GM19468 (cell line): ENCODE measurements around the gene CD244.
A peak's percentile ranks its signal among the peaks of the same experiment; 100 is the strongest.
"Not testable (repeated sequence)": the region's sequence is repeated elsewhere in the genome, so short reads cannot be mapped to it uniquely, and the experiment has no call there.

ENCODE experiments used
- ATAC-seq: cut with Tn5 transposase; IDR thresholded peaks from one replicate; pipeline ENCODE4 v1.9.1; 2021; ENCODE audit warnings: mild to moderate bottlenecking, moderate library complexity, moderate number of reproducible peaks; ENCODE audit not compliant: unreplicated experiment; ENCODE audit errors: extremely low read depth

CD244 gene

DNA sequence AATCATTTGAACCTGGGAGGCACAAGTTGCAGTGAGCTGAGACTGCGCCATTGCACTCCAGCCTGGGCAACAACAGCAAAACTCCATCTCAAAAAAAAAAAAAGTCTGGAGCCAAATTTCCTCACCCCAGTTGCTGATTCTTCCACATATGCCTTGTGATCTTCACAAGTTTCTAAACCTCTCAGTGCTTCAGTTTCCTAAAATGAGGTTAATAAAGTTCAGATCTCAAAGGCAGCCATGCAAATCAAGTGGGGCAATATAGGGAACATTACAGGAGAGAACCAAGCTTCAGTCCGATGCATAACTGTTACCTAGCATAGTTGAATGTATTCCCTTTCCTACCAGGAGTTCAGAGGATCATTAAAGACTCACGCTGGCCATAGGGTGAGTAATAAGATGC is 17.5 kb upstream of the CD244 start:
- ATAC-seq, result no peak

DNA sequence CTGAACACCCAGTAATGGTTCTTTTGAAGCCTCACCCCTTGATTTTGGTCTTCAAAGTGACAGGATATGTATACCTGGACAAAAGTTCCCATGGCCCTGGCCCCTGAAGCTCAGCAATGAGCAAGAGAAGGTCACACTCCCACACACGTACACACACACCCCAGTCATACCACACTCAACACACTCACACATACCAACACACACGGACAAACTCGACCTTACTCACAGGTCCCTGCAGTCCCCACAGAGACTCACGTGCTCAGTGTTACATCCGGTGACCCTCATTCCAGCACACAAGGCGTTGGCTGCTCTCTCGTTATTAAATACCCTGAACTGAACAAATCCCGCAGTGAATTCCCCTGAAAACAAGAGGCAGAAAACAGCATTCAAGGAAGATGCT is 16.4 kb upstream of the CD244 start:
- no peak for ATAC-seq

DNA sequence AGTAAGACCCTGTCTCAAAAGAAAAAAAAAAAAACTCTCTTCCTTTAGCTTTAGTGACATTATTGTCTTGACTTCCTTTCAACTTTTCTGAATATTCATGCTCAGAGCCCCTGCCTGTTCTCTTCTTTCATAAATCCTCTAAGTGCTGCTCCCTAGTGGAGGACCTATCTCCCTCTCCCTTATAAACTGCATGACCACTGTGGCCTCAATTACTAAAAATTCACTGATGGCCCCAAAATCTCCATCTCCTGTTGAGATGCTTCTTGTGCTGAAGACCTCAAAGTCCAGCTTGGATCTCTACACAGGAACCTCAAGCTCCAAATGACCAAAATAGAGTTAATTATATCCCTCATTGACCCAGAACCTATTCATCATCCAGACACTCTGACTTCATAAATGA is 14.5 kb upstream of the CD244 start:
- ATAC-seq, result no peak

DNA sequence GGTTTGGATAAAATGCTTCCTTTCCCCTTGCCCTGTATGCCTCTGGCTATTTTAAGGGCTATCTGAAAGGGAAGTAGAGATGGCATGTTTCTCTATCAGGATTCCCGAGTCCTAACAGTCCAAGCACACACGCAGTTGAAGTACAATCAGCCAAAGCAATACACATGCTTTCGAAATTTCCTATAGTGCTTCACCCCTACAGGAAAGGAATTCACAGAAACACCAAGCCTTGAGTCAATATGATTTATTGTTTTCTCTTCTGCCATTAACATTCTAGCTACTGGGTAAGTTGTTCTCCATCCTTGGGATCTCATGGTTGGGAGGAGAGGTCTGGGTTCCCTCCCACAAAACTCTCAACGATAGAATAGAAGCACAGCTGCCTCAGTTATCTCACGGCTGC is 13.6 kb upstream of the CD244 start:
- ATAC-seq, result no peak

DNA sequence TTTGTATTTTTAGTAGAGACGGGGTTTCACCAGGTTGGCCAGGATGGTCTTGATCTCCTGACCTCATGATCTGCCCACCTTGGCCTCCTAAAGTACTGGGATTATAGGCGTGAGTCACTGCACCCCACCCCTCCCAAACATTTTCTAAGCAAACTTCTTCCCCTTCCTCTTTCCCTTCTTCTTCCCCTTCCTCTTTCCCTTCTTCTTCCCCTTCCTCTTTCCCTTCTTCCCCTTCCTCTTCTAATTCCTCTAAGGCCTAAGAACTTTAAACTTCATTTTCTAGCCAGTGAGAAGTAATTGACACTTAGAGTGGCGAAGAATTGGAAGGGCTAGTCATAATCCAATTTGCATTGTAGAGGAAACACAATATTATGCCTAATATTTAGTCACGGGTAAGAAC is 12.9 kb upstream of the CD244 start:
- not testable (repeated sequence) for ATAC-seq

GRCh38 chr1:160874935-160875334 is 12.2 kb upstream of the CD244 start:
- no peak for ATAC-seq

DNA sequence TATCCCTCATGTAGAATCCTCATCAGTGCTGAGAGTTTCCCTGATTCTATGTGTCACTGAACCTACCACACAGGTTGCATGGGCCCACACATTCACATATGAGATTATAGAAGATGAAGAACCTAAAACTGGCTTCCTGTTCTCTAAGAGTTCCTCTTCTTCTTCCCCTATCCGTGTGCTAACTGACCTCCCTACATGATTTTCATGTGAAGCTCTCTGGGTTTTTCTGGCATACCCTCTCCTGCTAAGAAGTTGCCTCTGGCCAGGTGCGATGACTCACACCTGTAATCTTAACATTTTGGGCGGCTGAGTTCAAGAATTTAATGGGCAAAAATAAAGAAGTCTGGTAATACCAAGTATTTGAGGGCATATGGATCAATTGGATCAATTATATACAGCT is 5.5 kb upstream of the CD244 start:
- ATAC-seq, result no peak

- not testable (repeated sequence) for ATAC-seq
These were observed 5.0 kb upstream of the CD244 start for GRCh38 chr1:160867651-160868050.

- no peak for ATAC-seq
These were observed 4.1 kb upstream of the CD244 start for GRCh38 chr1:160866695-160867260.

- no peak for ATAC-seq
These were observed 3.5 kb upstream of the CD244 start for GRCh38 chr1:160866001-160866694.

- ATAC-seq, result no peak
These were observed 2.6 kb upstream of the CD244 start for GRCh38 chr1:160865337-160865736.

- ATAC-seq, result no peak
These were observed 1.5 kb upstream of the CD244 start for GRCh38 chr1:160864173-160864572.

DNA sequence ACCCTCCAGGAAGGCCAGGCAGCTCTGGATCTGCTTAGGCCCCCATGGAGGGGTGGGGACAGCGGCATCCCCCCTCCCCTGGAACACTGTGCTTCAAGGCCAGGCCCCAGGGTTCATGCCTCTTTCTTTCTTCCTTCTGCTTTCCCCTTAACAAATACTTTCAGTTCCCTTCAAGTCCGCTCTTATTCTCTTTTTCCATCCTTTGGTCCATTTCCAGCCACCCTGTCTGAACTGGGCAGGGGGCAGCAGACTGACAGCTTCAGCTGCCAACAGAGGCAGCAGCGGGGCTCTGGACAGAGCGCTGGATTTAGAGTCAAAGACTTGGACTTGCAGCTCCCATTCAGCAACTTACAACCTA is 1.1 kb upstream of the CD244 start:
- no peak for ATAC-seq

- ATAC-seq, result no peak
These were observed 530 bp upstream of the CD244 start for GRCh38 chr1:160863061-160863773.

DNA sequence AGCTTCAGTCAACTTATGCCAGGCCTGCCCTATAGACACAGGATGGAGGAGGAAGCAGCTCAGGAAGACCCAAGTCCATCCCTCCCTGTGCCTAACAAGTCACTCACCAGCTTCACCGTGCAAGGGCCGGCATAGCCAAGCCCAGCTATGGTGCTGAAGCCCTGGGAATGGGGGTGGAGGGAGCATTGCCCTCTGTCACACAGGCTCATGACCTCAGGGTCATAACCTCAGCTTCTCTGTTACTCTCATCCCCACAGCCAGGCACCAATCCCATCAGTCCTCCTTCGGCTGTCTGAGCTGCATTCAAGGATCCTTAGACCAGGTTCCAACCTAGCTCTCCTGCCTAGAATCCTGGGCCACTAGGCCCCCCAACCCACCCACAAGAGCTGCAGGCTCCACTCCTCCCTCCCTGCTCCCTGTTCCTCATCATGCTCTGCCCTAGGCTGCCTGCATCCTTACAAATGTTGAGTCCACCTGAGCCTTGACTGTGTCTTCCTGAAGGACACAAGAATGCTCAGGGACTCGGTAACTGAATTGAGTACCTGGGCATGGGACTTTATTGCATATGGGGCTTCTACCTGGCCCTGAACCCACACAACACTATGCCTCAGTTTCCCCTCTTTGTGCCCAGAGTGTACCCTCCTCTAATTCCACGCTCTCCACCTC is 1.7 kb downstream of the CD244 start:
- ATAC-seq, result no peak

DNA sequence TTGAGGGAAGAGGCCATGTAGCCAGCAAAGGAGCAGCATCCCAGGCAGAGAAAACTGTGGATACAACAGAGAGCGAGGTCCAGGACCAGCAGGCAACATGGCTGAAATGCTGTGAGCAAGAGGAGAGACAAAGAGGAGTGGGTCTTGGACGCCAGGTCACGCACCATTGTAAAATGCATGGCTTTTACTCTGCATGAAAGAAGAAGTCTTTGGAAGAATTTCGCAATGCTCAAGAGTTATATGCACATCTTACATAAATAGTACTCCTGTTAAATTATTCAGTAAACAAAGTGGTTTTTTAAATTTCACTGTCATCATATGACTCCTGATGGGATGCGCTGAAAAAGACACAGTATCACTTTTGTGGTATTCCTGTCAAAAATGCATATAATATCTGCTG is 3.5 kb downstream of the CD244 start:
- ATAC-seq, result no peak

DNA sequence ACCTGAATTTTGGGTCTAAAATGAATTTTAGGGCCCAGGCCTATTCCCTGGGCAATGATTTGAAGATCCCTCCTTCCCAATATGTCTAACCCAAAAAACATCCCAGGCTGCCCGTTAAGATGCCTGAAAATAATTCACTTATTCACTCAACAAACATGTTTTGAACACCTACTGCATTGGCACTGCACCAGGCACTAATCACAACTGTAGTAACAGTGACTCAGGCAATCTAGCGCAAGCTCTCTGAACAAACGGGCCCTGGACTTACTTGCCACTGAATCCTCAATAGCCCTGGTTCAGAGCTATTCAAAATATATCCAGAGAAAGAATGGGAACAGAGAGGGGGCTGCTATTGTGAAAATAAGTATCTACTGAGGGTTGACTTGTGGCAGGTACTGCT is 4.2 kb downstream of the CD244 start:
- no peak for ATAC-seq

- no peak for ATAC-seq
These were observed 4.6 kb downstream of the CD244 start for GRCh38 chr1:160858097-160858496.

DNA sequence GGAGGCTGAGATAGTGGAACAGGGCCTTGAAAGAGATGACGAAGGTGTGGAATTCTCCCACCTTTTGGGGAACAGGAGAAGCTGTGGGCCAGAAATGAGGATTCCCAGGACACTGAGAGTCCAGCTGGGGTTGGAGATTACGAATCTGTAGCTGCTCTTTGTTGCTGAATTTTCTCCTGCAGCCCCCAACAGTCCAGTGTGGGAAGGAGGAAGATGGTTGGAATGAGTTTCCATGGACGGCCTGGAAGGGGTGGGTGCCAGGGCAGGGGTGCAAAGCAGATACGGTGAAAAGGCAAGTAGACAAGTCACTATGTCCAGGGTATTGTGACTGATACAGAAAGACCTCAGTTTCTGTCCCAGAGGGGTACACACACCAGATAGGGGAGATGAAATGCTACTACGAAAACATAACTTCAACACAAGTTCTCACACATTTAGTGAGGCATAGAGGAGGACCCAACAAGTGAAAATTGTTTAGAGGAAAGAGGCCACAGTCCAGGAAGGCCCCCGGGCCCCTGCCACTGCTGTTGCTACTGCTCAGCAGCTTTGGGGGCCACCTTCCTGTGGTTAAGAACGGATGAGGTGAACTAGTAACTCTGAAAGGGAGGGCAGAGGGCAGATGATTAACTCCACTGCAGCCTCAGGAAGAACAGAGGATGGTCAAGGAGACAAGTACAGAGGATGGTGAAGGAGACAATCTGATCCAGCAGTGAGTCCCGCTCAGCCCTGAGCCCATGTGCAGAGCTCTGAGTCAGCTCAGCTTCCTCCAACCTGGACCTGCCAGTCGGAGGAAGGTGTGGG is 7.3 kb downstream of the CD244 start:
- peak; percentile 74 for ATAC-seq

- no peak for ATAC-seq
These were observed 8.9 kb downstream of the CD244 start for GRCh38 chr1:160853754-160854153.
